Gastroesophageal sphincter (tissue), 3 donors: ENCODE results near the gene ABCA7.

Experiments used
- CTCF ChIP-seq, 4 experiments: fragments of 200-600 bp in 2 of 4; fragments of 450-650 bp in 2 of 4; sonication (generic) in 1 of 4; IDR thresholded peaks; one replicate each; pipeline ENCODE4 v1.5.1; 2017 to 2019; ENCODE audit warnings: antibody characterized with exemption in 4 of 4, mild to moderate bottlenecking in 2 of 4, moderate library complexity in 2 of 4
- POLR2AphosphoS5 ChIP-seq: sonication (generic); formaldehyde crosslinking; IDR thresholded peaks from one replicate; pipeline ENCODE4 v1.6.1; 2017; ENCODE audit warnings: antibody characterized with exemption

- TF ChIP-seq CTCF (IDR thresholded peaks at IDR 0.05) (no peak), POLR2AphosphoS5 (no peak)
Measured at GRCh38 chr19:1045247-1045603, 5.3 kb downstream of the ABCA7 start.
